ENCODE results near the gene ECT2L. TPM values are rescaled to one million over a fixed set of nuclear protein-coding genes. Genes with fewer than 3 reads are reported as not detected.

The ECT2L gene
- total RNA-seq, 1 experiment from 2014 or later = not detected

DNA sequence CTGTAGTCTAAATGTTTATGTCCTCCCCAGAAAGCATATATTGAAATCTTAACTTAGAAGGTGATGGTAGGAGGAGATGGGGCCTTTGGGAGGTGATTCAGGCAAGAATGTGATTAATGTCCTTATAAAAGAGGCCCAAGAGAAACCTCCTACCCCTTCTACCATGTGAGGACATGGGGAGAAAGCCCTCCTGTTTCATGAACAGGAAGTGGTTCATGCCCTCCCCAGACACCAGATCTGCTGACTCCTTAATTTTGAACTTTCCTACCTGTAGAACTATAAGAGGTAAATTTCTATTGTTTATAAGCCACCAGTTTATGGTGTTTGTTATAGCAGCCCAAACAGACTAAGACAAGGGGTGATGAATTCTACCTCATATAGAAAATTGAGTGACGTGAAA is 8.7 kb upstream of the ECT2L start:
- Histone ChIP-seq H2BK120ac (ENCODE audit: low read depth, low read length, poor library complexity, severe bottlenecking) (no peak overlapping the region), H3K23me2 (ENCODE audit: insufficient read length, low read depth, low read length, poor library complexity, severe bottlenecking) (no peaks in the 10 kb centered on the region), H3K14ac (ENCODE audit: insufficient read depth, low read length) (no peak overlapping the region), H2BK5ac (ENCODE audit: insufficient read length, low read length) (no peak overlapping the region), H3K56ac (ENCODE audit: insufficient read length, low read depth, low read length) (no peak overlapping the region), H2BK20ac (ENCODE audit: low read depth, low read length, poor library complexity, severe bottlenecking) (no peak overlapping the region), H3K4ac (ENCODE audit: low read depth, low read length) (no peak overlapping the region), H3K79me1 (ENCODE audit: insufficient read depth, low read depth, low read length, poor library complexity, severe bottlenecking) (no peaks in the 10 kb centered on the region), H3T11ph (ENCODE audit: low read length) (no peak overlapping the region), H3K4me2 (ENCODE audit: insufficient read depth, insufficient read length, low read length) (no peak overlapping the region), H2AK5ac (ENCODE audit: insufficient read length, low read length) (no peak overlapping the region), H3K18ac (ENCODE audit: insufficient read length, low read depth, low read length) (no peak overlapping the region), H3K4me1 (ENCODE audit: insufficient read depth, low read length) (no peaks in the 10 kb centered on the region), H4K20me1 (ENCODE audit: control insufficient read depth, insufficient read depth, insufficient read length) (no peaks in the 10 kb centered on the region), H3K23ac (ENCODE audit: insufficient read length, low read depth, low read length) (no peak overlapping the region), H3K9ac (ENCODE audit: extremely low read depth, insufficient read length, low read length) (no peak overlapping the region), H3K79me2 (ENCODE audit: insufficient read depth, low read length) (no peaks in the 10 kb centered on the region), H4K8ac (replicated peaks; ENCODE audit: insufficient read length, low read depth, low read length) (no peak overlapping the region), H2BK15ac (ENCODE audit: low read depth, low read length) (no peak overlapping the region), H3K27ac (ENCODE audit: insufficient read length, low read depth, low read length) (no peak overlapping the region), H3K9me3 (ENCODE audit: control insufficient read depth, low read depth, low read length) (no peaks in the 10 kb centered on the region), H3K27me3 (ENCODE audit: insufficient read depth, low read length) (no peaks in the 10 kb centered on the region), H4K91ac (ENCODE audit: insufficient read length, low read depth, low read length) (no peak overlapping the region), H4K5ac (ENCODE audit: insufficient read length, low read depth, low read length) (no peak overlapping the region), H2BK12ac (ENCODE audit: insufficient read length, low read depth, low read length) (no peak overlapping the region), H2AFZ (ENCODE audit: low read length) (no peak overlapping the region)
- peaks cover 0 to 2% (median 0%) of the 10 kb centered on the region in 3 experiments; a peak in 1 of 7 replicates for H3K36me3 Mint-ChIP-seq (ENCODE audit: insufficient read depth in 1 of 3, low read depth in 3 of 3)
- H3K9me3 Mint-ChIP-seq = no peaks in the 10 kb centered on the region
- H3K4me1 Mint-ChIP-seq = no peaks in the 10 kb centered on the region
- no peak overlapping the region for H3K4me3 Mint-ChIP-seq
- no CpG with 5 or more reads among the region's 1 CpG for WGBS (ENCODE audit: extremely low coverage, insufficient read length, low lambda C conversion rate)
- no peak overlapping the region for H3K27ac Mint-ChIP-seq
- TF ChIP-seq, protein P1, sequence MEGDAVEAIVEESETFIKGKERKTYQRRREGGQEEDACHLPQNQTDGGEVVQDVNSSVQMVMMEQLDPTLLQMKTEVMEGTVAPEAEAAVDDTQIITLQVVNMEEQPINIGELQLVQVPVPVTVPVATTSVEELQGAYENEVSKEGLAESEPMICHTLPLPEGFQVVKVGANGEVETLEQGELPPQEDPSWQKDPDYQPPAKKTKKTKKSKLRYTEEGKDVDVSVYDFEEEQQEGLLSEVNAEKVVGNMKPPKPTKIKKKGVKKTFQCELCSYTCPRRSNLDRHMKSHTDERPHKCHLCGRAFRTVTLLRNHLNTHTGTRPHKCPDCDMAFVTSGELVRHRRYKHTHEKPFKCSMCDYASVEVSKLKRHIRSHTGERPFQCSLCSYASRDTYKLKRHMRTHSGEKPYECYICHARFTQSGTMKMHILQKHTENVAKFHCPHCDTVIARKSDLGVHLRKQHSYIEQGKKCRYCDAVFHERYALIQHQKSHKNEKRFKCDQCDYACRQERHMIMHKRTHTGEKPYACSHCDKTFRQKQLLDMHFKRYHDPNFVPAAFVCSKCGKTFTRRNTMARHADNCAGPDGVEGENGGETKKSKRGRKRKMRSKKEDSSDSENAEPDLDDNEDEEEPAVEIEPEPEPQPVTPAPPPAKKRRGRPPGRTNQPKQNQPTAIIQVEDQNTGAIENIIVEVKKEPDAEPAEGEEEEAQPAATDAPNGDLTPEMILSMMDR (conservative IDR thresholded peaks at IDR 0.05) = no peak
- no peak for DNase-seq
- H3K27me3 Mint-ChIP-seq (ENCODE audit: low read depth) = no peaks in the 10 kb centered on the region
